Measurements from ENCODE around the gene CPLX3.
A peak's percentile ranks its signal among the peaks of the same experiment; 100 is the strongest.
"Not testable (repeated sequence)": the region's sequence is repeated elsewhere in the genome, so short reads cannot be mapped to it uniquely, and the experiment has no call there.

Gene CPLX3, protein sequence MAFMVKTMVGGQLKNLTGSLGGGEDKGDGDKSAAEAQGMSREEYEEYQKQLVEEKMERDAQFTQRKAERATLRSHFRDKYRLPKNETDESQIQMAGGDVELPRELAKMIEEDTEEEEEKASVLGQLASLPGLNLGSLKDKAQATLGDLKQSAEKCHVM

DNA sequence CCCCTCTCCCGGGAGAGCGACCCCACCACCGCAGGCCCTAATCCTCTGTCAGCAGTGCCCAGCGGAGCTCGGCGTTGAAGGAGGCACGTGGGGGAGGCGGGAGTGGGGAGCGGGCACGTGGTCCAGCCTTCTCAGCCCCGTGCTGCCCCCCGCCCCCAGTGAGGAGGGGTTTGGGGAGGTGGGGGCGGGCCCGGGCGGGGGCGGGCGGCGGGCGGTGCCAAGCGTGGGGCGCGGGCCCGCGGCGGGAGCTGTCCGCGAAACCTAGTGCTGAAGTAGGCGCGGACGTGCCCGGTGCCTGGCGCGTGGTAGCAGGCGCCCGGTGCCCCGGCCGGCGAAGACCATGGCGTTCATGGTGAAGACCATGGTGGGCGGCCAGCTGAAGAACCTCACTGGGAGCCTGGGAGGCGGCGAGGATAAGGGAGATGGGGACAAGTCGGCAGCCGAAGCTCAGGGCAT is at the start of gene CPLX3:
CPLX3 (plus strand) TSS at position 264 of the 456 bp plus-strand sequence; CDS start at position 341, 77 bp downstream.
- DNase-seq, result no peak

DNA sequence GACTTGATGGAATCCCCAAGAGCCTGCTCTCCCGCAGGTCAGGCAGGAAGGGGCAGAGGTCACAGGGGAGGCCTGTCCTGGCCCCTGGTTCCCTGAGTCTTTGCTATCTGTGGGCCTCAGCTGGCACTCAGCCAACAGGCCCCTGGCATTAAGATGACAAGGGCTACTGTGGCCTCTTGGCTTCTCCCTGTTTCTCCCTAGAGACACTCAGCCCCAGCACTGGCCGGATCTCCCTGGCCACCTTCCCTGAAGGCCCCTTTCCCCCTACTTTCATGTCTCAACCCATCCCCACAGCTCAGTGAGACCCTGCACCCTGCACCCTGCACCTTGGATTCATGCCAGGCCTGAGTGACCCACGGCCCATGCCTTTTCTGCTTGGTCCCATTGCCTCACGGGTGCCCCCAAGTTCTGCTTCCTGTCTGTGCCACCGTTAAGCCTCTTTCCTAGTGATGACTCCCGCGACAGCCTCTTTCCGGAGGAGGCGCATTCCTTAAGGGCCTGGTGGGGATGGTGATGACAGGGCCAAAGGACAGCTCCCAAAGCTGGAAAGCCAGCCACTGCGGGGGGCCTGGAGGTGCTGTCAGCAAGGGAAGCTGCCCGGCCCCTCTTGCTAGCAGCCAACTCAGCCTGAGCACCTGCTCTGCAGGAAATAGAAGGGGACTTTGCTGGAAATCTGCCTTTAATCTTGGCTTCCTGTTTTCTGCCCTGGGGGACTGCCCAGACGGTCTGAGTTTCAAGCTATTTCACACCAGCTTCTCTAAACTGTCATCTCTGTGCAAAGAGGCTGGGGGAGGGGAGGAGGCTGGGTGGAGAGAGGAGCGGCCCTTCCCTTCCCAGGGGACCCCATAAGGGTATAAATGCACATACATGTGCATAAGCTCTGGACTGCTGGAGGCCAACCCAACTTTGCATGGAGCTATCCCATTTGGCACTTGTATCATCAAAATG is 49.3 kb upstream of the CPLX3 start:
- peak; percentile 90 for DNase-seq

DNA sequence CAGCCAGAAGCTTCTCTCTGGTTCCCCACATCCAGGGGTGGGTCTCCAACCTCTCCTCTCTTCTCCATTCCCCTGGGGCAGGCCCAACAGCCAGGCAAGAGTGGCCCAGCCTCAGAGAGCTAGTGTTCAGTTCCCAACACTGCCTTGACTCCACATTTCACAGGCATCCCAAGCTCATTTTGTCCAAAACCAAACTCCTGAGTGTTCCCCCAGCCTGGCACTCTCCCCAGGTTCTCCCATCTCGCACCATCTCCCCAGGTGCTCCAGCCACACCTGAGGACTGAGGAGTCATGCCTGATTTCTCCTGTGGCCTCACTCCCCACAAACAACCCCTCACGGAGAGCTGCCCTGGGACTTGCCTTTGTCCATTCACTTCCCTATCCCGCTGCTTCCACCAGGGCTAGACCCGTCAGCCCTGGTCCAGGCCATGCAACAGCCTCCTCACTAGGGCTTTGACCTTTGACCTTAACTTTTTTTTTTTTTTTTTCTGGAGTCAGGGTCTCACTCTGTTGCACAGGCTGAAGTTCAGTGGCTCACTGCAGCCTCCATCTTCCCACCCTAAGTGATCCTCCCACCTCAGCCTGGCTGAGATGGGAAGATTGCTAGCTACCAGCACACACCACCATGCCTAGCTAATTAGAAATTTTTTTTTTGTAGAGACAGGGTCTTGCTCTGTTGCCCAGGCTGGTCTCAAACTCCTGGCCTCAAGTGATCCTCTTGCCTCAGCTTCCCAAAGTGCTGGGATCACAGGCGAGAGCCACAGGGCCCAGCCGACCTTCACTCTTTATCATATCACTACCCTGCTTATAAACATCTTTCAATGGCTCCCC is 48.4 kb upstream of the CPLX3 start:
- DNase-seq, result peak; percentile 42

DNA sequence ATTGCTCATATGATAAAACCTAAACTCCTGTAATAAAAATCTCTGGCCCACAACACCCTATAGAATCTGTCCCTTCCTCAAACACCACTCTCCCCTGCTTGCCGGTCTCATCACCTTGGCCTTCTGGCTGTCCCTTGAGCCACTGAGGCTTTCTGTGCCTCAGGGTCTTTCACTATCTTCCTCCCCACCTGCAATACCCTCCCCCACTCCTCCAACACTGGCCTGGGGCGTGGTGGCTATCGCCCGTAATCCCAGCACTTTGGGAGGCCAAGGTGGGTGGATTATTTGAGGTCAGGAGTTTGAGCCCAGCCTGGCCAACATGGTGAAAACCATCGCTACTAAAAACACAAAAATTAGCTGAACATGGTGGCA is 47.8 kb upstream of the CPLX3 start:
- DNase-seq, result no peak

DNA sequence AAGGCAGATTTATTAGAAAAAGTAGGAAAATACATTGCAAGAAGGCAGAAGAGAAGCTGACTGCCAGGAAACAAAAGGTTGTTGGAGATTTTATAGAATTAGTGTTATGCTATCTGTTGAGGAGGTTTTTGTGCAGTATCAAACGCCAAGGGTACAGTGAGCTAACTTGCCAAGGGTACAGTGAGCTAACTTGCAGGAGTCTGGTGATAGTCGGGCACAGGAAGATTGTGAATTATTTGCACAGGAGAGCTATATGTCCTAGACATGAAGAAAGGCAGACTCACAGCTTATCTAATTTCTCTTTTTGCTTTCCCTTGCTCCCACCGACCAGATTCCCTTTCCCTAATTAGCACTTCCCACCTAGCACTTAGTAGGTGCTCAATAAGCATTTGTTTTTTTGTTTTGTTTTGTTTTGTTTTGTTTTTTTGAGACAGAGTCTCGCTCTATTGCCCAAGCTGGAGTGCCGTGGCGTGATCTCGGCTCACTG is 47.2 kb upstream of the CPLX3 start:
- no peak for DNase-seq

DNA sequence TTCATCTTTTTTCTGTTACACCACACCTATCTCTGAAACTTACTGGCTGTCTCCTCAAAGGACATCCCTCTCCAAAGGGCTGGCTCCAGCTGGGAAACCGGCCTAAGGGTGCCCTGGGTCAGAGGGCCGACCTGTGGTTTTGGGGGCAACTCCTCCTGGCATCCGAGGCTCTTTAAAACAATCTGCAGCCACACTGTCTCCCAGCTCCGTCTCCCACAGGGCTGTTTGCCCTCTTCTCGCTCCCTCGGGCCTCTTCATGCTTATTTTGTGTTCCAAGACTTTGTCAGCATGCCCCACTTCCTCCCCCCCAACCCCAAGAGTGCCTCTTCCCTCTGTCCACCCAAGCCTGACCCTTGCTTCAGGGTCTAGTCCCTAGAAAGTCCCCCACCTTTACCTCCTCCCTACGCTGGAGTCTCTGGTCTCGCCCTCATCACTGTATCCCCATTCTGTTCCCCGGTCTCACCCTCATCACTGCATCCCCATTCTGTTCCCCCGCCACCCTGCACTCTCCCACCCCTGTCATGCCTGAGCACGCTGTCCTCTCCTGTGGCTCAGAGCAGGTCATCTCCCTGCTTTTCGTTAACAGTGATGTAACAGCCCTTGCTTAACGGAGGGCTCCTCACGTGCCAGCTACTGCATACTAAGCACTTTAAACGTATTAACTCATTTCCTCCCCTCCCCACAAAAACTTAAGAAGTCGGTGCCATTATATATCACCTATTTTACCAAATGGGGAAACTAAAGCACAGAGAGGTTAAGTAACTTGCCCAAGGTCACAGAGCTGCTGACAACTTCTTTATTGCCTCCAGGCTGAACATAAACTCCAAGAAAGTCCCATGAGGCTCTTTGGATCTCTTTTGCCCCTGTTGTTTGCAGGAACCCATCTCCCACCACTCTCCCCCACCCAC is 45.6 kb upstream of the CPLX3 start:
- peak; percentile 87 for DNase-seq

DNA sequence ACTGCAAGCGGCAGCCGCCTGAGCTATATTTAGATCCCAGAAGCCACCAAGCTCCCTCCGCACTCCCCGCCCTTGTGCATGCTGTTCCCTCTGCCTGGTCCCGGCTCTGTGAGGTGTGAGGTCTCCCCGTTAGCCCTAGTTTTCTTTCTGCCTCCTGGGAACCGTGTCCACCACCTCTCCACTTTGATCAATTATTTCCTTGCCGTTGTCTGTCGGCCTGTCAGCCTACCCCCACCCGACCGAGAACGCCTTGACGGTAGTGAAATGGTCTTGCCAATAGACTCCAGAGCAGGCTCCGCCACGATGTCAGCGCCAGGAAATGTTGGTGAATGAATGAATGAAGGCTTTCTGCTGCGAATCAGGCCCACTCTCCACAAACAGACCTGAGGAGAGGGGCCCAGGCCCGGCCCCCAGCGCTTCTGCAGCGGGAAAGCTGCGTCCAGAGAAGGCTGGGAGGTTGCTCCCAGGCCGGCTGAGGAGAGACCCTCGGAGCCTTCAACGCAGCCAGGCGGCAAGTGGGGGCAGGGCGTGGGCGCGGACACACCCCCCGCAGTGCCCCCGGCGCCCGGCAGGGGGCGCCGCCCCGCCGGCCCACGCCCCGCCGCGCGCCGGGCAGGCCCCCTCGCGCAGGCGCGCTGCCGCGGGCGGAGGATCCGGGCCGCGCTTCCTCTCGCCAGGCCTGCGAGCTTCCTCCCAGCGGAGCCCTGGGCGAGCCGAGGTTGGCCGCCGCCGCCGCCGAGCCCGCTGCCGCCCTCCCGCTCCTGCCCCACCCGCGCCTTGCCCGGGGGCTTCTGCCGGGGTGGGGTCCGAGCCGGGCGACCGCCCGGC is 44.8 kb upstream of the CPLX3 start, which contains the start of gene CSK:
CSK (plus strand) TSS at position 650 of the 828 bp plus-strand sequence. CDS start 16,218 bp downstream, outside the sequence.
- peak; percentile 86 for DNase-seq

DNA sequence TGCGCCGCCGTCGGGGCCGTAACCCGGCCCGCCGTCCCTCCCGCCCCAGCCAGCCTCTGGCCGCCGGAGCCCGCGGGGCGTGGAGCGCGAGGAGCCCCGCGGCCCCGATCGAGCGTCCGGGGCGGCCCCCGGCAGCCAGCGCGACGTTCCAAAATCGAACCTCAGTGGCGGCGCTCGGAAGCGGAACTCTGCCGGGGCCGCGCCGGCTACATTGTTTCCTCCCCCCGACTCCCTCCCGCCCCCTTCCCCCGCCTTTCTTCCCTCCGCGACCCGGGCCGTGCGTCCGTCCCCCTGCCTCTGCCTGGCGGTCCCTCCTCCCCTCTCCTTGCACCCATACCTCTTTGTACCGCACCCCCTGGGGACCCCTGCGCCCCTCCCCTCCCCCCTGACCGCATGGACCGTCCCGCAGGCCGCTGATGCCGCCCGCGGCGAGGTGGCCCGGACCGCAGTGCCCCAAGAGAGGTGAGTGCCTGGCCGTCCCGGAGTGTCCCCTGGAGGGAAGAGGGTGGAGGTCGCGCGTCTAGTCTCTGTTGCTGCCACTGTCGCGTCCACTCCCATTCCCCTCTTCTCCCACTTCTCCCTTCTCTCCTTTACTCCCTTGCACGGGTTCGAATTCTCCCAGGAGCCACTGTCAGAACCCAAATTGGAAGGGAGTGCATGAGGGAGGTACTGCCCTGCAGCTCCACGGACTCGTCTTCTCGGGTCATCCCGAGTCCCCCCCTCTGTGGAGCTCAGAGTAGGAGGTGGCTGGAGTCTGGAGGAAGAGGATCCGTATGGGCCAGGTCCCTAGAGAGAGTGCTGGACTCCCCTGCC is 44.0 kb upstream of the CPLX3 start:
- DNase-seq, result peak; percentile 66

DNA sequence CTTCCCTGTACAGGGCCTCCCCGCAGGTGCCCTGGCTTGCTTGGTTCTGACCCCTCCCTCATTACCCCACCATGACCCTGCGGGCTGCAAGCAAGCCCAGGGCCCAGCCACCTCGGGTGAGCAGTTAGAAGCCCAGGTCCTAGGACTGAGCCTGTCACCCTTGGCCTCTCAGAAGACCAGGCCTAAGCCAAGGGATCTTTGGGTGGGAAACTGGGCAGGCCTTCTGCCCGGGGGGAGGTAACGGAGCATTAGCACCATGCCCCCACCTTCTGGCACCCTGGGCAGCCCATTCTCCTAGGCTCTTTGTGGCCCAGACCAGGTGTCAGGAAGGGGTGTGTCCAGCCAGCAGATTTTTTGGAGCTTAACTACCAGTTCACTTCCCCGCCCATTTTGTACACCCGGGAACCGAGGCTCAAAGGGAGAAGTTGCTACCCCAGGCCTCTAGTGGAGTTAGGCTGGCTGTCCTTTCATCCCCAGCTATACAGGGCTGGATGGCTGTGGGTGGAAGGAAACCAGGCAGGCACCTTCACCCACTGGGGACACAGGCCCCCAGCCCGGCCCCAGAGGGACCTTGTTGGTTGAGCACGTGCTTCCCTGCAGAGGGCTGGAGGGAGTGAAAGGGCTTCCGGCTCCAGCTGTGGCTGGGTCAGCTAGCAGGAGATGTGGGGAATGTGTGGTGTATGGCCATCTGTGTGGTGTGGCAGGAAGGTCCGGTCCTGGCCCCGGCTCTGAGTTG is 43.2 kb upstream of the CPLX3 start:
- peak; percentile 79 for DNase-seq

DNA sequence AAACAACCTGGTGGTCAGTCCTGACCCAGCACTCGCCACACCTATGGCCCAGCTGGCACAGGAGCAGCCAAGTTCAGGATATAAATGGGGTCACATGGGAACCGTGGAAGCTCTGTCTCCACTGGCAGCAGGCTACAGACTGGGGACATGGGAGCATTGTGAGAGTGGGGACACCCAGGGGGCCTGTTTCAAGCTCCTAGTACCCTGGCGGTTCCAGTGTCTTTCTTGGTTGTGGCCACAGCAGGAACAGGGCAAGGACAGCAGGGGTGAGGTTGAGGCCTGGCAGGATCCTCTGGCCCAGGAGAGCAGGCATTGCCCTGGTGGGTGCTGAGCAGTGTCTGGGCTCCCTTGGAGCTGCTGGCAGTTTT is 42.6 kb upstream of the CPLX3 start:
- DNase-seq, result peak; percentile 24

DNA sequence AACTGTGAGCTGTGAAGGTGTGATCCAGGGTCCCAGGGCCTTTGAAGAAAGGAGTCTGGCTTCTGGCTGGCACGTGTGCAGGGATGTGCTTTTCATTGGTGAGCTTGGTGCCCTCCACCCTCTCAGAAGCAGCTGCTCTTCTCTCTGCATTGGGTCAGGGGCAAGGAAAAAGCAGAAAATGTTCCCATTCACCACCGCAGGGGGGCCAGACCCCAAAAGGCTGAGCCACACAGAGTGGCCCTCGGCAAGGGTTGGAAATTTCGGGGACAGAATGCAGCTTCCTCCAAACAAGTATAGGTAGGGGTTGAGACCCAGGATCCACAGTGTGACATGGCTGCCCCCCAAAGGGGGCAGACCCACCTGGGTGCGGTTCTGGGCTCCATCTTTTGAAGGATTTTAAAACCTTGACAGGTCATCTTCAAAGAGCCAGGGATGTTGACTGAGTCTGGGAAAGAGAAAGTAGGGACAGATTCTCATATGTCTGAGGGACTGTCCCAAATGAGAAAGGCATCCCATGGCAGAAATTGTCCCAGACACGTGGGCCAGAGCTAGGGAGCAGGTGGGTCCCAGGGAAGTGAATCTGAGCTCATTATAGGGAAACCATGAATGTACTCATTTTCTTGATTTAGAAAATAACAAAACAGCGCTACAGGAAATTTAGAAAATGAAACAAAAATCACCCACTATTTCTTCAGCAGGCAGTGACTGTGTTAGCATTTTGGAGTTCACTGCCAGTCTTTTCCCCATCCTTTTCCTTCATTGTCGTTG is 41.8 kb upstream of the CPLX3 start:
- DNase-seq, result peak; percentile 96

DNA sequence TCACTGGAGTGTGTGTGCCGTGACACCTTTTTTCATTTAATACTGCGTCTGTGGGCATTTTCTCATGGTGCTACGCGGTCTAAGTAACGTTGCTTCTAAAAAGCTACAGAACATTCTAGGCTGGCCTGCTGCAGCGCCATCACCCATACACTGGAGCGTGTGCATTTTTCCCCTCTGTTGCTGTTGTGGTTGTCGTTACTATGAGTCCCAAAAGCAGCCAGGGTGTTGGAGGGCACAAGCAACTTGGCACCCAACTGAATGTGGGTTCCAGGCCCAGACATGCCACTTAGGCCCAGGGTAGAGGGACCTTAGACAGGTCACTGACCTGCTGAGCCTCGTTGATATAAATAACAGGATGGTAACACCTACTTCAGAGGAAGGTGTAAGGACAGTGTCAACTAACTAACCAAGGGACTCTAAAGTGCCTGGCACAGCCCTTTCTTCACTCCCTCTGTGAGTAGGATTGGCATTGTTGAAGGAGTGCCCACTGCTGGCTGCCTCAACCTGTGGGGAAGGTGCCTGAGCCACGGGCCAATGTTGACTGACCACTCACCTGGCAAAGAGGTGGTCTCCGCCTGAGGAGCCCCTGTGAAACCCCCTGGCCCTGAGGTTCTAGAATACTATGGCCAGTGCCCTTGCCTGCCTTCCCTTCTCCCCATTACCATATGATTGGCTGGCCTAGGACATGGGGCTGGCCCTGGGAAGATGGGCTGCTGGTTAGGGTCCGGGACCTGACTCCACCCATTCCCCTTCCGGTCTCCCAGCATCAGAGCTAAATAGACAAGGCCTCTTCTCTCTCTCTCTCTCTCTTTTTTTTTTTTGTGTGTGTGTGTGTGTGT is 41.0 kb upstream of the CPLX3 start:
- DNase-seq, result peak; percentile 49

DNA sequence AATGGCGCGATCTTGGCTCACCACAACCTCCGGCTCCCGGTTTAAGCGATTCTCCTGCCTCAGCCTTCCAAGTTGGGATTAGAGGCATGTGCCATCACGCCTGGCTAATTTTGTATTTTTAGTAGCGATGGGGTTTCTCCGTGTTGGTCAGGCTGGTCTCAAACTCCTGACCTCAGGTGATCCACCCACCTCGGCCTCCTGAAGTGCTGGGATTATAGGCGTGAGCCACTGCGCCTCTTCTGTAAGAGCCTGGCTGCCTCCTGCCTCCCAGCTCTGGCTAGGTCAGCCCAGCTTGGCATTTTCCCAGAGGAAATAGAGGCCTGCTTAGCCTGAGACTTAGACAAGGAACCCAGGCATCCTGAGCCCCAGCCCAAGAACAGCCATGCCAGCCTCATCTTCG is 40.3 kb upstream of the CPLX3 start:
- DNase-seq, result not testable (repeated sequence)

DNA sequence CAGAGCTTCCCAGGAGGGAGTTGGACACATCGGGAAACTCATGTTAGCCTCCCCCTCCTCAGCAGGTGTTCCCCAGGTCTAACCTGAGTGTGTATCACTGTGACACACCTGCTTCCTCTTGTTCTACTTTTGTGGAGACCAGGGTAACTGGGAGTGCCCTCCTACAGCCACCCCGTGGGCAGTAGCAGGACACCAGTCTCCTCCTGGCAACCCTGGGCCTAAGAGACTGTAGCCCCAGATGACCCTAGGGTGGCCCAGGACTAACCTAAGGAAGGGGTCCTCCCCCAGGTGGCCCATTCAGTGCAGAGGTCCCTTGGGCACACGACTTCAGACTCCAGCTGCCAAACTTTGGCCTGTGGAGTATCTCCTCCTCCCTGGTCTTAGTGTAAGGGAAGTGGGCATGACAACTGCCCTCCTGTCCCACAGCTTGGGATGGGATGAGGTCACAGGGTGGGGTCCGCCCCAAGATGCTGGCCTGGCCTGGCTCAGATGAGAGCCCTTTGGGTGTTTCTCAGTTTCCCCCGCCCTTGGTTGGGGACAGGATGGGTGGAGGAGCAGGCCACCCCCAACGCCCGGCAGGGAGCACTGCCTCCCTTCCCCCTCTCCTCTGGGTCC is 39.8 kb upstream of the CPLX3 start:
- peak; percentile 92 for DNase-seq

DNA sequence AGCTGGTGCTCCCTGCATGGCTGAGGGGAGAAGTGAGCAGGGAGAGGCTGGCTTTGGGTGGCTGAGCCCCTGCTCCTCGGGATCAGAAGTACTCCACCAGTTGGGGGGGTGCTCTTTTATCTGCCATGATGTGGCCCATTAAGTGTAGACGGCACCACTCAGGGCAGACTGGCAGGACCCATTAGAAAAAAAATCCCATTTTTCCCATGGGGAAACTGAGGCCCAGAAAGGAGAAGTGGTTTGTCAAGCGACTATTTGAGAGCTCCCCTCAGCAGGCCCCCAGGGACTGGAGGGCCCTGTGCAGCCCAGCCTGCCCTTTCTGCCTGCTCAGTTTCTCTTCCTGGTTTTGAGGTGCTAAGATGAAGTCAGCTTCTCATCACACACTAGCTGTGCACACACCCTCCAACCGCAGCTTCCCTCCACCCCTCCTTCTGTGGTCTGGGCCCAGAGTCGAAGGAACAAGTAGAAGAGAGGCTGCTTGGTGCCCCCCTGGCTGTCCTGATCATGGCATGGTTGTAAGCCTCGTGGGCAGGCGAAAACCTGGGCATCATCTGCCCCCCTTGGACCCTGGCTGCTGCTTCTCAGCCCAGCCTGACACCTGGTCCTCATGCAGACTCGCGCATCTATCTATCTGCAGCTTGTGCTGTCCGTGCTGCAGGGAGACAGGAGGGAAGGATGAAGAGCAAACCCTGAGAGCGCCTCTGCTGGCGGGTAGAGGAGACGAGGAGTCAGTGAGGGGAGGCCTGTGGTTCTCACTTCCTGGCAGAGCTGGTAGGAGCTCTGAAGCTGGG is 39.0 kb upstream of the CPLX3 start:
- DNase-seq, result peak; percentile 97

DNA sequence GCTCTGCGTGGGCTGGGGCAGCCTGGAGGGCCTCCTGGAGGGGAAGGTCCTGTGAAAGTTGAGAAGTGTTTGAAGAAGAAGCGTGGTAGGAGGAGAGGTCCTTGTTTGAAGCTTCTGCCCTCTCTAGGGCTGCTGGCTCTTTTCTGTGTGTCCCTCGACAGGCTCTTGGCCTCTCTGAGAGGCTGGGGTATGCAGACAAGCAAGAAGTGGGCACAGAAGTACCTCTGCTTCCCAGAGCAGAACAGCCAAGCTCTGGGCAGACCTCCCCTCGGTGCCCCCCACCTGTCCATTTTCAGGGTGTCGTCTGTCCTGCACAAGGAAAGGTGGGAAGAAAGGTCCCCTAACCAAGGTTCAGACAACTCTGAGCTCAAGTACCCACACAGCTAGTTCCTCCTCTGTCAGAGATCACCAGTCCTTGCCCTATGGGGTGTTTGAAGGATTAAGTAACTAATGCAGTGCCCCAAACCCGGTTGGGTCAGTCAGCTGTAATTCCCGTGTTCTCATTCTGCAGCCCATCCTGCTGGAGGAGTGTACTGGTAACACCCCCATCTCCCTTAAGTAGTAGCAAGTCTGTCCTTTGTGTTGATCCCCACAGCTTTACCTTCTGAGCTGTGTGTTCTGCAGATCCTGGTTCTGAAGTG is 38.3 kb upstream of the CPLX3 start:
- DNase-seq, result peak; percentile 59
